GM21528 (cell line): ENCODE measurements around the gene GPR84.

Experiments
- ATAC-seq: cut with Tn5 transposase; IDR thresholded peaks from one replicate; pipeline ENCODE4 v1.9.1; 2021; ENCODE audit warnings: mild to moderate bottlenecking, moderate library complexity; ENCODE audit not compliant: unreplicated experiment, low FRiP score

The GPR84 gene

DNA sequence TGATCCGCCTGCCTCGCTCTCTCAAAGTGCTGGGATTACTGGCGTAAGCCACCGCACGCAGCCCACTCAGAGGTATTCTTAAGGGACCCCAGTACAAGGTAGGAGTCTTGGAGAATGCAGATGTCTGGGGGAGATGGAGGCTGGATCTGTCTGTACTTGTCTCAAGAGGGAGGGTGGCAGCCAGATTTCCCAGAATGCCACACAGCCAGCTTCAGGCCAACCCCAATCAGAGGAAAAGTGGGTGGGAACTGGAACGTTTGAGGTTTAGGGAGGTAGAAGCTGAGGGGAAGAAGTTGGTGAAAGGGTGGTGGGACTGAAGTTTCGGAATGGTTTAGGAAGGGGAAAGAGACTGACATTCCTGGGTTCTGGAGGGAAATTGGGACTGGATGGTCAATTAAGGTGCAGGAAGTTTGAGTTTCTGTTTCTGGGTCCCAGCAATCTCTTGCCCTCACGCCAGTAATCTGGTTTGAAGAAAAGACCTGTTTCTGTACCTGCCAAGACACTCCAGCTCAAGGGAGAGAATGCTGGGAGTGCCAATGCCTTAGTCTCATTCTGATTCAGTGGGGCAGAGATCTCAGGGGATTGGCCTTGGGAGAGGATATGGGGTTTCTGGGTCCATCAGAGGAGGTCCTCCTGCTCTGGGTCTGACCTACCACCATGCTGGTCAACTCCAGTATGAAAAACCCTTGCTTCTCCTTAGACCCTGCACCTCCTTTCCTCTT, 28.4 kb upstream of the GPR84 start:
- no peak for ATAC-seq

DNA sequence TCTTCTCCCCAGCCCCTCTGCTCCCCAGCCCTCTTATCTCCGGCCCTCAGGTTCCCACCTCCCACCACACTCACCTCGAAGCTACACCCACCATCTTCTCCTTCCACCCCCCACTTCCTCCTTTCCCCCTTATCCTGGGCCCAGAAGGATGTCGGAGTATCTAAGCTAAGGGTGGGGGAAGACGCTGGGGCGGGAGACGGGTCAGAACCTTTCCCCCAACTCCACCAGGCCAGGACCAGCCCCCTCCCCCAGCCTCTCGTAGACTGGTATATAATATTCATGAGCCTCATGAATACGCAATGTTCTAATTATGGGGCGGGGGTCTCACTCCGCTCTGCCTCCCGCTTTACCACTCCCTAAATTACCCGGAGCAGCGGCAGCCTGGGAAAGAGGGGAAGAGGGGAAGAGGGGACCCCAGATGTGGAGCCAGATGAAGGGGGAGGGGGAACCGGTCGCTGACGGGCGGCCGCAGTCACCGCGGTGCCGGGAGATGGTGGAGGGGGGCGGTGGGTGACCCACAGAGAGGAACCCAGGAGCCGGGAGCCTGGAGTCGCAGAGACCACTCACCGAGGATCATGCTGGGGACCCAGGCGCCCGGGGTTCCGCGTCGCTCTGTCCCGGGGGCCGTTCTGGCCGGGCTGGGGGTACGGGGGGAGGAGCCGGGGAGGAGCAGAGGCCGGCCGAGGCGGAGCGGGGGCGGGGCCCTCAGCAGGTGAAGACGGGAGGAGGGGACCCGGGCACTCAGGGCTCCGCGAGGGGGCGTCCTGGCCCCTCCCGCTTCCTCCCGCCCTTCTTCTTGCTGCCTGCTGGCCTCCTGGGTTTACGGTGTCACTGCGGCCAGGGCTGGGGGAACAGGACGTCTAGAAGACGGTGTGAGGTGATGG, 26.6 kb upstream of the GPR84 start:
- no peak for ATAC-seq

DNA sequence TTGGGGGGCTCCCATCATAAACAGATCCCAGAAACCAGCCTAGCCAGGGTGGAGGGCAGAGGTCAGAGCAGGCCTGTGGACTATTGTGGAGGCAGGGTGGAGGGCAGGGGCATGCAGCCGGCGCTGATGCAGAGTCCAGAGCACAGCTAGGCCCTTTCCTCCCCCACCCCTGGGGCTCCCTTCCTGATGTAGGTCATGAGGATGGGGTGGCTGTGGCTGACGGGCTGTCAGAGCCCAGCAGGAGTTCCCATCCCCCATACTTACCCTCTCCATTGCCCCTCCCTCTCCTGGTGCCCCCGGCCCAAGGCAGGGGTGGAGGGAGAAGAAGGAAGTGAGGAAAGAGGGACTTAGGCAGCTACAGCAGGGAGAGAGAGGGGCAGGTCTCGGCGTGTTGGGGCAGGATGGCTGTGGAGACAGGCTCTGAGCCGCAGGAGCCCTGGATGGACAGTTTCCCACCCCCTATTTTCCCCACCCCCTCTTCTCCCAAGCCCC, 25.9 kb upstream of the GPR84 start:
- no peak for ATAC-seq

DNA sequence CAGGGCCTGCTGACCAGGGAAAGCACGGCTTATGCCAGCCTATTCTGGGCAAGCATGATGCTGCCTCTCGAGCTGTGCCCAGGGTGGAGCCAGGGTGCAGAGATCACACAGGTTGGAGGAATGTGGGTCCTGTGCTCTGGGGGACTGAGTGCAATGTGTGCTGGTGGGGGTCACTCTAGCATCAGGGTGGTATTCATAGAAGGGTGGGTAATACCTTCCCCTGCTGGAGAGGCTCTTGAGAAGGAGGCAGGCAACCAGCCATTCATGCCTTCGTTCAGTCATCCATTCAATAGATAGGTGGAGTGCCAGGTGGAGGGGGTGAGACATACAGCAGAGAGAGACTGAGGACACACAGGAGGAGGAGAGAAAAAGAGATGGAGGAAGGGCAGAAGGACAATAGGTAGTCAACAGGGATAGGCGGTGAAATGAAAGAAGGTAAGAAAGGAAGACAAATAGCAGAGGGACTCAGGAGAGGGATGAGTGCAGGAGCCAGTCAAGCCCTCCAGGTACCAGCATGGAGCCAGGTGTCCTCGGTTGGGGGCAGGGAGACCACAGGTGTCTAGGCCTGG, 25.4 kb upstream of the GPR84 start:
- ATAC-seq = no peak

GRCh38 chr12:54389134-54389508, 24.8 kb upstream of the GPR84 start:
- no peak for ATAC-seq

- ATAC-seq = no peak
These were observed 24.2 kb upstream of the GPR84 start for GRCh38 chr12:54388237-54389133.

DNA sequence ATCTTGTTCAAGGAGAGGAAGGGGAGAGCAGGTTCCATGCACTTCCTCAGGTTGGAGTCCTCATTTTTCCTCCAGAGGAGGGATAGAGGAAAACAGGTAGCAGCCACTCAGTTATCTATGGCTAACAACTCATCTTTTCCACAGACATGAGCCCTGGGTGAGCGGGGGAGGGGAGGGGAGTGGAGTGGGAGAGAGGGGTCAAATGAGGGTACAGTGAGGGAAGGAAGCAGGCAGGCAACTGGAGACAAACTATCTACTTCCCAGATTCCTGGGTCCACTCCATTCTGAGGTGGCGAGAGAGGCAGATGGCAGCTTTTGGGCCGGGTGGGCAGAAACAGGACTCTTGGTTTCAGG, 22.8 kb upstream of the GPR84 start:
- ATAC-seq = no peak

GRCh38 chr12:54386403-54387113, 22.3 kb upstream of the GPR84 start:
- no peak for ATAC-seq

- no peak for ATAC-seq
These were observed 21.1 kb upstream of the GPR84 start for GRCh38 chr12:54385251-54385914.

GRCh38 chr12:54384591-54385041, 20.3 kb upstream of the GPR84 start, which contains the start of gene ZNF385A:
TSS of gene ZNF385A (minus strand) at chr12:54384733. CDS start at chr12:54384514, 219 bp downstream.
- no peak for ATAC-seq

GRCh38 chr12:54383041-54383609, 18.8 kb upstream of the GPR84 start:
- ATAC-seq = no peak

DNA sequence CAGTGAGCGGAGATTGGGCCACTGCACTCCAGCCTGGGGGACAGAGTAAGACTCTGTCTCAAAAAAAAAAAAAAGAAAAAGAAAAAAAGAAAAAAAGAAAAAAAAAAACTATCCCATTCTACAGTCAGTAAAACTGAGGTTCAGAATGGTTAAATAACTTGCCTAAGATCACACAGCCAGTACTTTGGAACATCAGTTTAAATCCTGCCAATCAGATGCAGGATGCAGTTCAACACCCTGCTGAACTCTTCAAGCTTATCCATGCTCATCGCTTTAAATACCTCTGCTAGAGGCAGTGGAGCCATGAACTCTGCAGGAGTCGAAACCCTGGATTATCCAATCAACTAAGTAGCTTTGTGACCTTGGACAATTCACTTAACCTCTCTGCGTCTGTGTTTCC, 16.9 kb upstream of the GPR84 start:
- no peak for ATAC-seq

GRCh38 chr12:54379398-54380201, 15.3 kb upstream of the GPR84 start:
- peak; percentile 81 for ATAC-seq

- ATAC-seq = no peak
These were observed 14.6 kb upstream of the GPR84 start for GRCh38 chr12:54378796-54379397.

GRCh38 chr12:54377797-54378515, 13.7 kb upstream of the GPR84 start:
- no peak for ATAC-seq

DNA sequence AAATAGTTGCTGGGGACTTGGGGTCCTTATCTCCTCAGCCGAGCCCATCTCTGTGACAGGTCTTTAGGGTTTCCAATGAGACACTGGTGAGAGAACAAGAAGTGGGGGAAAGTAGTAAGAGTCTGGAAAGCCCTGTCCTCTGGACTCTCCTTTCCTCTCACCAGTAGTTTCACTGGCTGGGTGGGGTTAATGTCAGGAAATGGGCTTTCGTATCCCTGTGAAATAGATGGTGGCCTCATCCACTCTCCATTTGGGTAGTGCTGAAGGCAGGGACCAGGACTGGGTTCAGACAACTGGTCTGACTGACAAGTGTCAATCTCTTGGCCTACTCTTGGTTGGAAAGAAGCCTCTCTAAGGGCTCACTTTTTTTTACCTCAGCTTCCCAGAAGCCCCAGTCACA, 12.7 kb upstream of the GPR84 start:
- no peak for ATAC-seq

DNA sequence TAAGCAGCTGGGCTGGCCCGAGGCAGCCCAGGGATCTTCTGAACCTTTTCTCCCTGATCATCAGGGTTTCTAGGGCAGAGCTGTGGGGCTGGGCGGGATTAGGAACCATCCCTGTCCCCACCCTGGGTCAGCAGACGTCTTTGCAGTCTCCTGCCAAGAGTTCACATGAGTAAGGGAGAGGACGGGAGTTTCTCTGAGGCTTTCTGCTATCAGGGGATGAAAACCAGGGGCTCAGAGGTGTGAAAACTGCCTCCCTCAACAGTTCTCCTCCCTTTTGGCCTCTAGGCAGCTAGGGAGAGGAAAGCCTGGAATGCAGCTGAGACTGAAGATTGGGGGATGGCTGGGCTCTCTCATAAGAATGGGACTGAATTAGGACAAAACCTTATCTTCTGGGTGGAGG, 12.3 kb upstream of the GPR84 start:
- no peak for ATAC-seq
